H1 (cell line): ENCODE measurements around the gene CD58. TPM values are rescaled to one million over a fixed set of nuclear protein-coding genes. Genes with fewer than 3 reads are reported as not detected.

ENCODE experiments used
- CHD7 ChIP-seq: fragments of 300-600 bp; sonication (generic); IDR thresholded peaks from 2 replicates; pipeline ENCODE4 v1.7.1; 2012; ENCODE audit warnings: low read length, moderate library complexity, mild to moderate bottlenecking, inconsistent platforms; ENCODE audit not compliant: insufficient replicate concordance
- CTCF ChIP-seq, 3 experiments: IDR thresholded peaks; 1 replicate in 2 of 3; 2 replicates in 1 of 3; pipeline versions ENCODE4 v1.5.1 to v1.6.1; 2011; ENCODE audit warnings: low read length in 3 of 3, mild to moderate bottlenecking in 3 of 3, inconsistent platforms in 2 of 3, low read depth in 1 of 3, moderate library complexity in 1 of 3; ENCODE audit not compliant: insufficient read depth in 1 of 3; ENCODE audit errors: control extremely low read depth in 1 of 3
- EP300 ChIP-seq, 2 experiments: IDR thresholded peaks; 1 replicate in 1 of 2; 2 replicates in 1 of 2; pipeline ENCODE4 v1.6.1; 2011 to 2012; ENCODE audit warnings: low read depth in 2 of 2, low read length in 2 of 2, mild to moderate bottlenecking in 2 of 2, borderline replicate concordance in 1 of 2, inconsistent platforms in 1 of 2, moderate library complexity in 1 of 2
- RXRA ChIP-seq: IDR thresholded peaks from 2 replicates; pipeline ENCODE4 v1.6.1; 2011; ENCODE audit warnings: low read depth, mild to moderate bottlenecking, low read length, moderate library complexity; ENCODE audit not compliant: insufficient read depth
- TEAD4 ChIP-seq: IDR thresholded peaks from 2 replicates; pipeline ENCODE4 v1.6.1; 2012; ENCODE audit warnings: low read depth, low read length, inconsistent platforms, mixed read lengths
- USF2 ChIP-seq: IDR thresholded peaks from 2 replicates; pipeline ENCODE4 v1.6.1; 2011; ENCODE audit warnings: low read length, improper control_type of control experiment
- polyA plus RNA-seq, 7 experiments: library from polyadenylated mRNA; depleted of rRNA in 3 of 7; stranded (reverse) in 5 of 7; unstranded in 2 of 7; fragments of >200 nt in 5 of 7; fragments of 200-250 nt in 2 of 7; gene quantifications; 1 replicate in 5 of 7; 2 replicates in 1 of 7; 4 replicates in 1 of 7; pipeline versions ENCODE4 v1.2.1 to v1.2.3, GENCODE V29; 2011 to 2013; ENCODE audit warnings: missing spikeins in 2 of 7, mixed read lengths in 2 of 7
- total RNA-seq: library from RNA; stranded (reverse); fragmentation: NEBNext Ultra II Directional; extraction: Animal tissue kit (Norgen Biotek cat#: 25700); gene quantifications from 2 replicates; pipeline ENCODE4 v1.2.1, GENCODE V29; 2021

CD58 gene
- total and polyA plus RNA-seq, 2 of the 8 experiments (the other 6 are each of a cell fraction or from before 2014, with no cell fraction given) = 5.3 to 5.5 TPM

- no peak for TF ChIP-seq CTCF (IDR thresholded peaks at IDR 0.05; ENCODE audit: control extremely low read depth in 1 of 3, insufficient read depth in 1 of 3, low read depth in 1 of 3, low read length in 3 of 3)
- TF ChIP-seq USF2 = no peak
- TF ChIP-seq RXRA = no peak
- TF ChIP-seq EP300 (IDR thresholded peaks at IDR 0.05; ENCODE audit: borderline replicate concordance in 1 of 2, low read depth in 2 of 2, low read length in 2 of 2) = no peak
- no peak for TF ChIP-seq TEAD4
- TF ChIP-seq CHD7 = no peak
These were observed 32.9 kb downstream of the CD58 start (continued) for GRCh38 chr1:116537898-116538297.
